Peyer's patch (tissue), 4 donors: ENCODE results near the gene TMPRSS13. TPM values are rescaled to one million over a fixed set of nuclear protein-coding genes. Genes with fewer than 3 reads are reported as not detected.
A peak's percentile ranks its signal among the peaks of the same experiment; 100 is the strongest.

Experiments
- DNase-seq, 3 donors: peaks; one replicate each; pipeline ENCODE4 v3.0.0-alpha.2; 2017 to 2019
- H3K27ac ChIP-seq, 4 donors: fragments of 200-600 bp; sonication (generic); one replicate each; pipeline ENCODE4 v1.5.1; 2016 to 2019
- H3K27me3 ChIP-seq, 2 donors: fragments of 200-600 bp; sonication (generic); one replicate each; pipeline ENCODE4 v1.5.1; 2019
- H3K36me3 ChIP-seq, 3 donors: fragments of 200-600 bp; sonication (generic); one replicate each; pipeline ENCODE4 v1.5.1; 2016 to 2019
- H3K4me1 ChIP-seq, 4 donors: fragments of 200-600 bp; sonication (generic); one replicate each; pipeline ENCODE4 v1.5.1; 2016 to 2019
- H3K4me3 ChIP-seq, 4 donors: fragments of 200-600 bp; sonication (generic); 1 replicate in 3 of 4; 2 replicates in 1 of 4; pipeline ENCODE4 v1.5.1; 2016 to 2019; ENCODE audit warnings: mild to moderate bottlenecking in 1 of 4
- H3K9me3 ChIP-seq, 4 donors: fragments of 200-600 bp; sonication (generic); one replicate each; pipeline ENCODE4 v1.5.1; 2016 to 2019; ENCODE audit warnings: mild to moderate bottlenecking in 1 of 4
- POLR2A ChIP-seq, 2 donors: fragments of 450-650 bp; IDR thresholded peaks; one replicate each; pipeline ENCODE4 v1.5.1; 2017; ENCODE audit warnings: antibody characterized with exemption in 2 of 2, mild to moderate bottlenecking in 2 of 2, moderate library complexity in 2 of 2
- total RNA-seq, 4 donors: library from RNA; depleted of rRNA; stranded (reverse); fragments of >200 nt; gene quantifications; one replicate each; pipeline ENCODE4 v1.1.0, GENCODE V29; 2016
- TF ChIP-seq, protein P1 (sequence below), 6 experiments: fragments of 450-650 bp in 4 of 6; fragments of 200-600 bp in 2 of 6; sonication (generic) in 1 of 6; IDR thresholded peaks; one replicate each; pipeline ENCODE4 v1.5.1; 2017 to 2019; ENCODE audit warnings: antibody characterized with exemption in 6 of 6, mild to moderate bottlenecking in 3 of 6, moderate library complexity in 1 of 6

The TMPRSS13 gene
- total RNA-seq, 4 donors from 2014 or later = not detected

DNA sequence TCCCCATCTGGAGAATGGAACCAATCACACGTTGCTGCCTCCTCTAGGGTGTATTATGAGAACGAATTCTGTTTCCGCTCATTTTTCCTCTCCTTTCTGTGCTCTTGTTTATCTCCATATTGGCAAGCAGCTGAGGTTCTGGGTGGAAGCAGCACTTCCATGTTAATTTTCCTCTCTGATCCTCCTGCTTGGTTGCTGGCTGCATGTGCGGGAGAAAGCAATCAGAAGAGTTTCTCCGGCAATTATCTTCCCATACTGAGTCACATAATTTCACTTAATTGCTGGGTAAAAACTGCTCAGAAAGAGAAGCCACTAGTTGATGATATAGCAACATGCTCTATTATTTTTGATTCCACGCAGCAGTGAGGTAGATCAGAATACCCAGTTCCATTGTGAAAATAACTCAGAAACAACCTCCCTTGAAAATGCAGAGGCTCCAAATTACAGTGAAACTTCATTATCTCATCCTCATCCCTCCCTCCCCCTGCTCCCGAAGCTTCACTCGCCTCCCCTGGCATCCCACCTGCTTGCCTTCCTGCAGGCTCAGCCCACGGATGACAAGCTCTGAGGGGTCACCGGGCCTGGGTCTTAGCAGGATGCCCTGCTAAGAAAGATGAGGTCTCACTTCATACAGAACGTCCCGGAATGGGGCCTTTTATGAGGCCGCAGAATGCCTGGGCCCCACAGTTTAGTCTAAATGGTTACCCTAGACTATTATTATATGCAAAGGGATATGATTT lies 73.1 kb downstream of the TMPRSS13 start:
- Histone ChIP-seq H3K9me3 (no peaks in the 10 kb centered on the region), H3K27me3 (no peaks in the 10 kb centered on the region), H3K4me3 (no peak overlapping the region), H3K27ac (no peak overlapping the region), H3K4me1 (peaks cover 0 to 4% (median 0%) of the 10 kb centered on the region in 4 donors), H3K36me3 (no peaks in the 10 kb centered on the region)
- peak in 1 of 3 donors; percentile 19 for DNase-seq
- no peak for TF ChIP-seq POLR2A (IDR thresholded peaks at IDR 0.05)
- TF ChIP-seq, protein P1, sequence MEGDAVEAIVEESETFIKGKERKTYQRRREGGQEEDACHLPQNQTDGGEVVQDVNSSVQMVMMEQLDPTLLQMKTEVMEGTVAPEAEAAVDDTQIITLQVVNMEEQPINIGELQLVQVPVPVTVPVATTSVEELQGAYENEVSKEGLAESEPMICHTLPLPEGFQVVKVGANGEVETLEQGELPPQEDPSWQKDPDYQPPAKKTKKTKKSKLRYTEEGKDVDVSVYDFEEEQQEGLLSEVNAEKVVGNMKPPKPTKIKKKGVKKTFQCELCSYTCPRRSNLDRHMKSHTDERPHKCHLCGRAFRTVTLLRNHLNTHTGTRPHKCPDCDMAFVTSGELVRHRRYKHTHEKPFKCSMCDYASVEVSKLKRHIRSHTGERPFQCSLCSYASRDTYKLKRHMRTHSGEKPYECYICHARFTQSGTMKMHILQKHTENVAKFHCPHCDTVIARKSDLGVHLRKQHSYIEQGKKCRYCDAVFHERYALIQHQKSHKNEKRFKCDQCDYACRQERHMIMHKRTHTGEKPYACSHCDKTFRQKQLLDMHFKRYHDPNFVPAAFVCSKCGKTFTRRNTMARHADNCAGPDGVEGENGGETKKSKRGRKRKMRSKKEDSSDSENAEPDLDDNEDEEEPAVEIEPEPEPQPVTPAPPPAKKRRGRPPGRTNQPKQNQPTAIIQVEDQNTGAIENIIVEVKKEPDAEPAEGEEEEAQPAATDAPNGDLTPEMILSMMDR (IDR thresholded peaks at IDR 0.05) = no peak

DNA sequence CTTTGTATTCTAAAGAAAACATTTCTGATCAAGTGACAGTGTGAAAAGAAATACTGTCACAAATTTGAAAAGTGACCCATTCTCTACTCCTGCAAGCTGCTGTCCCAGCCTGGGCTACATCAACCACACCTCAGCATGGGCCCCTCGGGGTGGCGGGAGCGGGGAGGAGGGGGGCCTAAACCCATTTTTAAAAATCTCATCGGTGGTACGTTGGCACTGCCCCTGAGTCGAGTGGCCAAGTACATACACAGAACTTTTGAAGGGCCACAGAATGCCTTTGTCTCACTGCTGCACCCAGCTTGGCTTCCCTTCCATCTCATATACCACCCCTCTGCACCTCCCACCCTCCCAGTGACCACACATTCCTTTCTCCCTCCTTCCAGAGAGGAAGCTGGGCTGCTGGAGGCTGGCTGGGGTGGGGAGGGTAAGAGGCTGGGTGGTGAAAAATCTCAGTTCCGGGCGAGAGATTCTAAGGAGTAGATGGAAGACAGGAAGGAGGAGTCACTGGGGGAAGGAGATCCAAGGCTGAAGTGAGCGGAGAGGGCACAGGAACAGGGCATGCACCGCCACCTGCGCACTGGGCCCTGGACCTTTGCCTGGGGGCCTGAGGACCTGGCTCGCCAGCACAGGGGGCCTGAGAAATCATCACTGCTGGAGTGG lies 73.9 kb downstream of the TMPRSS13 start:
- no peaks in the 10 kb centered on the region for H3K36me3 ChIP-seq
- no peak for DNase-seq

DNA sequence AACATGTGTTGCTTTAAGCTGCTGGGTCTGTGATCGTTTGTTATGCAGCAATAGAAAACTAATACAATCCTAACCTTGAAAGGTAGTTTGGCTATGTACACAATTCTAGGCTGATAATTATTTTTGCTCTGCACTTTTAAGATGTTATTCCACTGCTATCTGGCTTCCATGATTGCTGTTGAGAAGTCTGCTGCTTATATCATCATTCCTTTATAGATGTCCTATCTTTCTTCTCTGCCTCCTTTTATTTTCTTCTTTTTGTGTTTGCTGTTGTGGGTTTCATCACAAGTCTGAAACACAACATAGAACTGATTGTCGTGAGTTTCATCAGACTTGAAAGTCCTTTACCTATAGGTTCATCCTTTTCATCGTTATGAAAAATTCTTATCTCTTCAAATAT lies 76.9 kb downstream of the TMPRSS13 start:
- H3K4me1 ChIP-seq = no peaks in the 10 kb centered on the region
- TF ChIP-seq, protein P1 (IDR thresholded peaks at IDR 0.05) = no peak
- TF ChIP-seq POLR2A (IDR thresholded peaks at IDR 0.05) = no peak
- no peak overlapping the region for H3K27ac ChIP-seq

More for the DNA sequence above, 73.9 kb downstream of the TMPRSS13 start:
- Histone ChIP-seq H3K27me3 (no peaks in the 10 kb centered on the region), H3K27ac (no peak overlapping the region), H3K9me3 (no peaks in the 10 kb centered on the region), H3K4me3 (no peak overlapping the region), H3K4me1 (no peaks in the 10 kb centered on the region)
- no peak for TF ChIP-seq POLR2A (IDR thresholded peaks at IDR 0.05)
- TF ChIP-seq, protein P1 (IDR thresholded peaks at IDR 0.05) = no peak

DNA sequence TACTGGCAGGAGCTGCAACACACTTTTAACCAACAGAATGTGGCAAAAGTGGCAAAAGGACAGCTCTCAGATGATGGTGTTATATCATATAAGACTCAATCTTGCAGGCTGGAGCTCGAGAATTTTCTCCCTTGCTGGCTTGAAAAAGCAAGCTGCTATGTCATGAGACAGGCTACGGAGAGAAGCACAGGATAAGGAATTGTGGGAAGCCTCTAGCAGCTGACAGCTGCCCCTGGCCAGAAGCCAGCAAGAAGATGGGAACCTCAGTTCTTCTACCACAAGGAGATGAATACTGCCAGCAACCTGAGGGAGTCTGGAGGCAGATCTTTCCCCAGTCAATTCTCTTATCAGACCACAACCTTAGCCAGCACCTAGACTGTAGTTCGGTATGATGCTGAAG lies 77.3 kb downstream of the TMPRSS13 start:
- peak overlapping the region in 1 of 4 donors; percentile 2 for H3K27ac ChIP-seq
- H3K9me3 ChIP-seq = no peaks in the 10 kb centered on the region
- H3K4me3 ChIP-seq = no peak overlapping the region
- no peaks in the 10 kb centered on the region for H3K4me1 ChIP-seq
- H3K27me3 ChIP-seq = no peaks in the 10 kb centered on the region
- TF ChIP-seq, protein P1 (IDR thresholded peaks at IDR 0.05) = no peak
- TF ChIP-seq POLR2A (IDR thresholded peaks at IDR 0.05) = no peak
- no peaks in the 10 kb centered on the region for H3K36me3 ChIP-seq
- peak in 1 of 3 donors; percentile 43 for DNase-seq

More for the DNA sequence above, 76.9 kb downstream of the TMPRSS13 start:
- H3K36me3 ChIP-seq = no peaks in the 10 kb centered on the region
- H3K4me3 ChIP-seq = no peak overlapping the region
- H3K27me3 ChIP-seq = no peaks in the 10 kb centered on the region
- H3K9me3 ChIP-seq = no peaks in the 10 kb centered on the region
- no peak for DNase-seq

DNA sequence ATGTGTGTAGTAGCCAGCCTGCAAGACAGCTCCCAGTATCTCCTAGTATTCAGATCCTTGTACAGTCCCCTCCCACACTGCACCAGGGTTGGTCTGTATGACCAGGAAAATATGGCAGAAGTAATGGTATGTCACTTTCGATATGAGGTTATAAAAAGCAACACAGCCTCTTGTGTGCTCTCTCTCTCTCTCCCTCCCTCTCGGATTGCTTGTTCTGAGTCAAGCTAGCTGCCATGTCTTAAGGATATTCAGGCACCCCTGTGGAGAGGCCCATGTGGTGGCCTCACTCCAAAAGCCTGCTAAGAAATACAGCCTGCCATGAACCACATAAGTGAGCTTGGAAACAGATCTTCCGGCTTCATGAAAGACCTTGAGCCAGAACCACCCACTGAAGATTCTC lies 78.1 kb downstream of the TMPRSS13 start:
- Histone ChIP-seq H3K4me3 (no peak overlapping the region), H3K36me3 (no peaks in the 10 kb centered on the region), H3K9me3 (no peaks in the 10 kb centered on the region), H3K27me3 (no peaks in the 10 kb centered on the region), H3K27ac (peak overlapping the region in 2 of 4 donors; percentile 2 to 11), H3K4me1 (no peaks in the 10 kb centered on the region)
- TF ChIP-seq POLR2A (IDR thresholded peaks at IDR 0.05) = no peak
- TF ChIP-seq, protein P1 (IDR thresholded peaks at IDR 0.05) = no peak
- DNase-seq = no peak

Other genes starting within 250 kb of the TMPRSS13 start
- 1 to 10 TPM in 2 of 4 donors, under 1 TPM in 2; 0.18 to 5.8 (median 2.9) TPM for gene DSCAML1, start 132.2 kb downstream of the TMPRSS13 start, total RNA-seq
- gene FXYD2, start 104.7 kb downstream of the TMPRSS13 start, total RNA-seq = 1 to 10 TPM in 1 of 4 donors, under 1 TPM in 1, not detected in 2; 0.67 to 1.7 TPM
- 10 to 100 TPM in 3 of 4 donors, 1 to 10 TPM in 1; 5.1 to 41.3 (median 14.0) TPM for gene FXYD6, start 52.7 kb downstream of the TMPRSS13 start, total RNA-seq
- gene IL10RA, start 57.0 kb upstream of the TMPRSS13 start, total RNA-seq = 10 to 100 TPM in 3 of 4 donors, 1 to 10 TPM in 1; 9.8 to 50.3 (median 23.9) TPM
- gene TMPRSS4, start 147.7 kb upstream of the TMPRSS13 start, total RNA-seq = 100 to 1,000 TPM in 2 of 4 donors, 10 to 100 TPM in 2; 41.3 to 274 (median 159) TPM
- not detected for gene SMIM35, start 157.6 kb upstream of the TMPRSS13 start, total RNA-seq
- gene SCN4B, start 223.4 kb upstream of the TMPRSS13 start, total RNA-seq = 1 to 10 TPM in 2 of 4 donors, under 1 TPM in 2; 0.35 to 8.3 (median 1.4) TPM
- gene SCN2B, start 247.2 kb upstream of the TMPRSS13 start, total RNA-seq = under 1 TPM in 2 of 4 donors, not detected in 2; 0.13 to 0.38 TPM